Loucy (cell line): Measurements from ENCODE around the gene ST8SIA1.

Experiments
- H2AFZ ChIP-seq: fragments of 200-600 bp; sonication (generic); 2 replicates; pipeline ENCODE4 v1.6.0; 2016; ENCODE audit warnings: antibody characterized with exemption, mild to moderate bottlenecking, low read length, moderate library complexity
- H3F3A ChIP-seq: fragments of 200-600 bp; 2 replicates; pipeline ENCODE4 v1.6.0; 2016; ENCODE audit warnings: antibody characterized with exemption, low read depth, mild to moderate bottlenecking
- H3K27me3 ChIP-seq: fragments of 200-600 bp; sonication (generic); 2 replicates; pipeline ENCODE4 v1.6.1; 2014; ENCODE audit warnings: low read length, mild to moderate bottlenecking; ENCODE audit not compliant: insufficient read depth, poor library complexity, severe bottlenecking
- H3K36me3 ChIP-seq: fragments of 200-600 bp; sonication (generic); 2 replicates; pipeline ENCODE4 v1.6.1; 2016; ENCODE audit warnings: low read length; ENCODE audit not compliant: insufficient read depth
- H3K4me1 ChIP-seq: fragments of 200-600 bp; sonication (generic); 2 replicates; pipeline ENCODE4 v1.5.1; 2014; ENCODE audit warnings: low read length, mild to moderate bottlenecking; ENCODE audit not compliant: insufficient read depth, poor library complexity, severe bottlenecking
- H3K4me2 ChIP-seq: fragments of 200-600 bp; sonication (generic); 2 replicates; pipeline ENCODE4 v1.6.0; 2014; ENCODE audit warnings: antibody characterized with exemption, low read length, low read depth, mild to moderate bottlenecking; ENCODE audit not compliant: poor library complexity, severe bottlenecking
- H3K4me3 ChIP-seq: fragments of 200-600 bp; sonication (generic); 2 replicates; pipeline ENCODE4 v1.5.1; 2014; ENCODE audit warnings: low read length, mild to moderate bottlenecking, mixed read lengths; ENCODE audit not compliant: poor library complexity, severe bottlenecking
- H3K79me2 ChIP-seq: fragments of 200-600 bp; sonication (generic); 2 replicates; pipeline ENCODE4 v1.6.1; 2014; ENCODE audit warnings: low read length; ENCODE audit not compliant: insufficient read depth
- H3K9ac ChIP-seq: fragments of 200-600 bp; sonication (generic); 2 replicates; pipeline ENCODE4 v1.6.0; 2014; ENCODE audit warnings: mild to moderate bottlenecking, low read depth, low read length, moderate library complexity; ENCODE audit not compliant: poor library complexity, severe bottlenecking
- H3K9me2 ChIP-seq: fragments of 200-600 bp; sonication (generic); replicated peaks from 2 replicates; pipeline ENCODE4 v1.6.1; 2016; ENCODE audit warnings: low read depth, low read length, mixed read lengths
- H3K9me3 ChIP-seq: fragments of 200-600 bp; sonication (generic); 2 replicates; pipeline ENCODE4 v1.6.1; 2014; ENCODE audit warnings: mild to moderate bottlenecking, antibody characterized with exemption, low read length, low read depth; ENCODE audit not compliant: insufficient read depth
- H4K20me1 ChIP-seq: fragments of 200-600 bp; sonication (generic); 2 replicates; pipeline ENCODE4 v1.6.0; 2014; ENCODE audit warnings: antibody characterized with exemption, low read length, mild to moderate bottlenecking; ENCODE audit not compliant: insufficient read depth, poor library complexity, severe bottlenecking
- EZH2phosphoT487 ChIP-seq: fragments of 200-600 bp; IDR thresholded peaks from 2 replicates; pipeline ENCODE4 v1.6.1; 2018; ENCODE audit warnings: antibody characterized with exemption, mild to moderate bottlenecking, moderate library complexity, borderline replicate concordance
- TF ChIP-seq, protein P1 (sequence below): fragments of 200-600 bp; sonication (generic); conservative IDR thresholded peaks from 2 replicates; pipeline ENCODE4 v1.5.1; 2014; ENCODE audit warnings: mild to moderate bottlenecking, antibody characterized with exemption, low read length

Gene ST8SIA1

DNA sequence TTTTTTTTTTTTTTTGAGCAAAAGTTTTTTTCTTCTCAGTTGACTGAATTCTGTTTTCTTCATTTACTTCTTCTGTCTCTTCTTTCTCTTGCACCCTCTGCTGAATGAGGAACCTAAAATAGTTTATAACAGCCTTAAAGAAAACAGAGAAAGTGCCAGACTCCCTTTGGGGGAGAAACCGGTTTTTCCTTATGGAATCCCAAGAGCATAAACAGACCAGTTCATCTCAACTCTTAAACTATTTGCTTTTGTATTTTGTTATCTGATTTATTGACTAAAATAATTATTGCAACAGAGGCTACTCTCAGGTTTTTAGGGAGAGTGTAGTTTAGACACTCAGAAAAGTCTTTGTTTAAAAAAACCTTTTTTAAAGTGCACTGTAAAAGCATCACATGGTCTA, 30.2 kb downstream of the ST8SIA1 start:
- Histone ChIP-seq H3K36me3 (no peaks in the 10 kb centered on the region), H3K4me3 (no peak overlapping the region), H2AFZ (no peak overlapping the region), H4K20me1 (no peaks in the 10 kb centered on the region), H3K4me1 (no peaks in the 10 kb centered on the region), H3K9me3 (peaks cover 12% of the 10 kb centered on the region; the same call in 1 of the 2 replicates), H3K9me2 (no peaks in the 10 kb centered on the region), H3K9ac (no peak overlapping the region), H3K27me3 (no peaks in the 10 kb centered on the region), H3F3A (no peaks in the 10 kb centered on the region), H3K4me2 (no peak overlapping the region), H3K79me2 (no peaks in the 10 kb centered on the region)
- TF ChIP-seq, protein P1, sequence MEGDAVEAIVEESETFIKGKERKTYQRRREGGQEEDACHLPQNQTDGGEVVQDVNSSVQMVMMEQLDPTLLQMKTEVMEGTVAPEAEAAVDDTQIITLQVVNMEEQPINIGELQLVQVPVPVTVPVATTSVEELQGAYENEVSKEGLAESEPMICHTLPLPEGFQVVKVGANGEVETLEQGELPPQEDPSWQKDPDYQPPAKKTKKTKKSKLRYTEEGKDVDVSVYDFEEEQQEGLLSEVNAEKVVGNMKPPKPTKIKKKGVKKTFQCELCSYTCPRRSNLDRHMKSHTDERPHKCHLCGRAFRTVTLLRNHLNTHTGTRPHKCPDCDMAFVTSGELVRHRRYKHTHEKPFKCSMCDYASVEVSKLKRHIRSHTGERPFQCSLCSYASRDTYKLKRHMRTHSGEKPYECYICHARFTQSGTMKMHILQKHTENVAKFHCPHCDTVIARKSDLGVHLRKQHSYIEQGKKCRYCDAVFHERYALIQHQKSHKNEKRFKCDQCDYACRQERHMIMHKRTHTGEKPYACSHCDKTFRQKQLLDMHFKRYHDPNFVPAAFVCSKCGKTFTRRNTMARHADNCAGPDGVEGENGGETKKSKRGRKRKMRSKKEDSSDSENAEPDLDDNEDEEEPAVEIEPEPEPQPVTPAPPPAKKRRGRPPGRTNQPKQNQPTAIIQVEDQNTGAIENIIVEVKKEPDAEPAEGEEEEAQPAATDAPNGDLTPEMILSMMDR, result no peak
- TF ChIP-seq EZH2phosphoT487, result no peak

DNA sequence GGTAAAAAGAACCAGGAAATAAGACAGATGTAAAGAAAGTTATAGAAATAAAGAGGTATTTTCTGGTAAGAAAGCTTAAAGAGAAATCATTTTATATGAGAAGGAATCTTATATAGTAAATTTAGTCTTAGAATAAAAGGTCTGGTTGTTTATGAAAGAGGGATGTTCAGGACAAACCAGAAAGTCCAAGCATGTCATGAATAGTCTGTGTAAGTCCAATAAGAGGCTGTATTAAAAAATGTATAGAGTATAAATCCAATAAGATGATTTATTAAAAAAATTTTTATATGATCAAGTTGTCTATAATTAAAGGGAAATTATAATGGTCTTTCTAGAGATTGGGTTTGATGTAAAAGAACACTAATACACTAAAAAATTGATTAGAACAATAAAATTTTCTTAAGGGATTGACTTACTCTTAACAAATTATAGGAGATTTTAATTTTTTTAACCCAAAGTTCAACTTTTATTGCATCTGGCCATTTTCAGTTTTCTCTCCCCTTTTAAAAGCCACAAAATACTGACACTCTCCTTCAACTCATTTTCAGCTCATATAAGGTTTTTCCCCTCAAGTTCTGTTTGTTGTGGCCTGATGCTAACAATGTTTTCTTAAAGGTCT, 35.1 kb downstream of the ST8SIA1 start:
- Histone ChIP-seq H3K79me2 (no peaks in the 10 kb centered on the region), H3K36me3 (no peaks in the 10 kb centered on the region), H3K27me3 (no peaks in the 10 kb centered on the region), H3K9ac (no peak overlapping the region), H3F3A (no peaks in the 10 kb centered on the region), H3K9me2 (no peaks in the 10 kb centered on the region), H3K4me3 (no peak overlapping the region), H4K20me1 (no peaks in the 10 kb centered on the region), H3K4me2 (no peak overlapping the region), H2AFZ (no peak overlapping the region), H3K4me1 (no peaks in the 10 kb centered on the region), H3K9me3 (peaks cover 15% of the 10 kb centered on the region; the same call in 1 of the 2 replicates)
- TF ChIP-seq, protein P1, result no peak

DNA sequence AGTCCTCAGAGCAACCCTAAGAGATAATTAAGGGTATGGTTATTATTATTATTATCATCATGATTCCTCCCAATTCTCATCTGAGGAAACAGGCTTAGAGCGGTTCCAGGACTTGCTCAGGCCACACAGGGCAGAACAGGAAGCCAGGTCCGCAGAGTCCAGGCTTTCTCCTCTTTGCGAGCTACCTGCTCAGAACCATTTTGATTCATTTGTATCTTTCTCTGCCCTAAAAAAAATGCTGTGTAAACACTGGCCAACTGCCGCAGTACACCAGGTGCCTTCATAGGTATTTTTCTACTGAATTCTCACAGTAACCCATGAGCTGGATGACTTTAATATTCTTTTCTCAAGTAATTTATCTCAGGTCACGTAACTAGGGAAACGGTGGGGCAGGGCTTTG, 45.3 kb downstream of the ST8SIA1 start:
- Histone ChIP-seq H3K36me3 (no peaks in the 10 kb centered on the region), H3K9me2 (no peaks in the 10 kb centered on the region), H4K20me1 (no peaks in the 10 kb centered on the region), H2AFZ (no peak overlapping the region), H3K27me3 (no peaks in the 10 kb centered on the region), H3K79me2 (no peaks in the 10 kb centered on the region), H3K9ac (no peak overlapping the region), H3K4me1 (peaks cover 30% of the 10 kb centered on the region), H3K4me3 (no peak overlapping the region), H3K4me2 (no peak overlapping the region), H3F3A (no peaks in the 10 kb centered on the region), H3K9me3 (no peaks in the 10 kb centered on the region)
- TF ChIP-seq, protein P1, result no peak
- no peak for TF ChIP-seq EZH2phosphoT487
